GM15510 (cell line): ENCODE results near the gene CAPN10.
A peak's percentile ranks its signal among the peaks of the same experiment; 100 is the strongest.

Experiments used
- POLR2A ChIP-seq: IDR thresholded peaks from 3 replicates; pipeline ENCODE4 v1.6.1; 2011; ENCODE audit warnings: borderline replicate concordance; ENCODE audit not compliant: insufficient read length; ENCODE audit errors: extremely low read depth

The CAPN10 gene

GRCh38 chr2:240586198-240586918, at the start of gene CAPN10:
TSS of gene CAPN10 (plus strand) at chr2:240586734. CDS start at chr2:240586912, 178 bp downstream.
- TF ChIP-seq POLR2A = peak; percentile 72

- no peak for TF ChIP-seq POLR2A
Measured at GRCh38 chr2:240538031-240538780, 48.3 kb upstream of the CAPN10 start.

GRCh38 chr2:240539906-240540305, 46.6 kb upstream of the CAPN10 start:
- no peak for TF ChIP-seq POLR2A

GRCh38 chr2:240551288-240551687, 35.2 kb upstream of the CAPN10 start:
- TF ChIP-seq POLR2A = no peak

- no peak for TF ChIP-seq POLR2A
Measured at GRCh38 chr2:240551811-240552210, 34.7 kb upstream of the CAPN10 start.

- TF ChIP-seq POLR2A = no peak
Measured at GRCh38 chr2:240553956-240554480, 32.5 kb upstream of the CAPN10 start.

- no peak for TF ChIP-seq POLR2A
Measured at GRCh38 chr2:240554767-240555493, 31.6 kb upstream of the CAPN10 start.

GRCh38 chr2:240555541-240556250, 30.8 kb upstream of the CAPN10 start:
- no peak for TF ChIP-seq POLR2A

- no peak for TF ChIP-seq POLR2A
Measured at GRCh38 chr2:240556553-240557100, 29.9 kb upstream of the CAPN10 start.

- TF ChIP-seq POLR2A = no peak
Measured at GRCh38 chr2:240557101-240557751, 29.3 kb upstream of the CAPN10 start.

- TF ChIP-seq POLR2A = no peak
Measured at GRCh38 chr2:240557808-240558207, 28.7 kb upstream of the CAPN10 start, which contains the start of gene ANKMY1. TSS of gene ANKMY1 (minus strand) at chr2:240557988. CDS start at chr2:240557335, 653 bp downstream.

- no peak for TF ChIP-seq POLR2A
Measured at GRCh38 chr2:240558236-240558761, 28.2 kb upstream of the CAPN10 start.

GRCh38 chr2:240559286-240559685, 27.2 kb upstream of the CAPN10 start:
- no peak for TF ChIP-seq POLR2A
